Left hindlimb (tissue), 1 donor: ENCODE data around the gene AGTR2.
"Not testable (repeated sequence)": the region's sequence is repeated elsewhere in the genome, so short reads cannot be mapped to it uniquely, and the experiment has no call there.

Experiments used
- DNase-seq: peaks from one replicate; pipeline ENCODE4 v3.0.0-alpha.2; 2018

Gene AGTR2, protein sequence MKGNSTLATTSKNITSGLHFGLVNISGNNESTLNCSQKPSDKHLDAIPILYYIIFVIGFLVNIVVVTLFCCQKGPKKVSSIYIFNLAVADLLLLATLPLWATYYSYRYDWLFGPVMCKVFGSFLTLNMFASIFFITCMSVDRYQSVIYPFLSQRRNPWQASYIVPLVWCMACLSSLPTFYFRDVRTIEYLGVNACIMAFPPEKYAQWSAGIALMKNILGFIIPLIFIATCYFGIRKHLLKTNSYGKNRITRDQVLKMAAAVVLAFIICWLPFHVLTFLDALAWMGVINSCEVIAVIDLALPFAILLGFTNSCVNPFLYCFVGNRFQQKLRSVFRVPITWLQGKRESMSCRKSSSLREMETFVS

DNA sequence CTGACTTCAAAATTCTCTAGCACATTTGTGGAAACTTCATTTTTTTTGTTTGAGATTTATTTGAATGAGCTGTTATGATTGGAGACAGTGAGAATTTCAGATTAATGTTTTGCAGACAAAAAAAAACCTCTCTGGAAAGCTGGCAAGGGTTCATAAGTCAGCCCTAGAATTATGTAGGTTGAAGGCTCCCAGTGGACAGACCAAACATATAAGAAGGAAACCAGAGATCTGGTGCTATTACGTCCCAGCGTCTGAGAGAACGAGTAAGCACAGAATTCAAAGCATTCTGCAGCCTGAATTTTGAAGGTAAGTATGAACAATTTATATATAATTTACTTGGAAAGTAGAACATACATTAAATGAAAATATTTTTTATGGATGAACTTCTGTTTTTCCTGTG is at the start of gene AGTR2:
Gene AGTR2, plus strand, starts transcription at position 234 of the 400 bp plus-strand sequence. CDS start 1,537 bp downstream, outside the sequence.
- DNase-seq: peak; percentile 20

DNA sequence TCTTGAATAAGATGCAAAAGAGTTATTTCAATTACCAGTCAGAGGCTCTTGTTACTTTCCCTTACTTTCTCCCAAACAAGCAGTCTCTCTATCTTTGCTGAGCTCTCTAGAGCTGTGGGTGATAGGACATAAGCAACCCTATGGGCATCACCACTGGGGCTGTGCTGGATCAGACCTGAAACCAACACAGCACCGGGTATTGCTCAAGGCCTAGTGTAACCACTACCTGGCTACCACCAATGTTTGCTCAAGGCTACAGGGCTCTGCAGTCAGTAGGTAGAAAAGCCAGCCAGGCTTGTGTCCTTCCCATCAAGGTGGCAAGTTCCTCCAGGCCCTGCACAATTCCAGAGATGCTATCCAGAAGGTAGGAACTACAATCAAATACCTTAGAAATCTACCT is 35.3 kb upstream of the AGTR2 start:
- DNase-seq: no peak

GRCh38 chrX:116141270-116141669 is 29.3 kb upstream of the AGTR2 start:
- DNase-seq: not testable (repeated sequence)

DNA sequence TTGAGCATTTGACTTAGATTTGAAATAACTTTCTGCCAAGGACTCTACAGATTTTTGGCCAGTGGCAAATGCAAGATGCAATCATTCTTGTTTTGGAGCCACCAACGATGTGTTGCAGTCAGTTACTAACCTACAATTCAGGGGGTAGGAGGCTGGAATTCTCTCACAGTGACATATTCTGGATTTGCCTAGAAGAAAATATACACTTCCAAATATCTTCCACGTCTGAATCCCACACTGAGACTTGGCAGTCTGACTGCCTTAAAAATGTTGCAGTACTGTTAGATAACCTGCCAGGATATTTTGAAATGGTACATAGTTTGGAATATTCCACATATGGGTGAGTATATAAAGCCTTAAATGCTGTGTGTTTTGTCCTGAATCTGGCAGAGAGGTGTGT is 27.6 kb upstream of the AGTR2 start:
- no peak for DNase-seq

- DNase-seq: peak; percentile 42
Observed at GRCh38 chrX:116172976-116173375, 2.4 kb downstream of the AGTR2 start.

DNA sequence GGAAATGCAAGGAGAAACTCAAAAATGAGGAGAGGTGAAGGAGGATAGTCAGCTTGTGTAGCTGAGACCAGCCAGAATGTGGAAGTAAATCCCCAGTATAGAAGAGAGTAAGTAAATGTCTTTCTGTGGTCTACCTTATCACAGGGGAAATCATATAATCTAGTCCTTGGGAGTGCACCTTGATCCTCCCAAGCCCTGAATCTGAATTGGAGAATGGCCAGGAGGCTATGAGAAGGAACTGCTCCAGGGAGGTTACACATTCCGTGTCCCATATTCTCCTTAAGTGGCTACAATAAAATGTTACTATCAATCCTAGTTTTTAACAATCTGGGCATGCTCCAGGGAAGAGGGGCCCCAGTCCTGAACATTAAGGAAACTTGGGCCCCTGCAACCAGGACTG is 10.8 kb downstream of the AGTR2 start:
- DNase-seq: no peak

- no peak for DNase-seq
Observed at GRCh38 chrX:116185163-116185562, 14.6 kb downstream of the AGTR2 start.

GRCh38 chrX:116194649-116195048 is 24.1 kb downstream of the AGTR2 start:
- DNase-seq: no peak

DNA sequence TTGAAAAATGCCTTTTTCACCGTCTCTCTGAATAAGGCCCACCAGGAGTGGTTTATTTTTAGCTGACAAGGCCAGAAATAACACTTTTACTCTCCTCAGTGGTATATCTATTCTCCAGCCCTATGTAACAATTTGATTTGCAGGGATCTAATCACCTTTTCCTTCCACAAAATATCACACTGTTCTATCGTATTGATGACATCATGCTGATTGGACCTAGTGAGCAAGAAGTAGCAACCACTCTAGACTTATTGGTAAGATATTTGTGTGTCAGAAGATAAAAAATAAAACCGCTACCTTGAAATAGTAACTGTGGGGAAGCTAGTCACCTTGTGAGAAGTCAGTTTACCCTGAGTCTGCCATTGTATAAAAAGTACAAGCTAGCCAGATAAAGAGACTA is 27.7 kb downstream of the AGTR2 start:
- DNase-seq: no peak

GRCh38 chrX:116198810-116199209 is 28.3 kb downstream of the AGTR2 start:
- no peak for DNase-seq

GRCh38 chrX:116204932-116205331 is 34.4 kb downstream of the AGTR2 start:
- DNase-seq: no peak

GRCh38 chrX:116213262-116213661 is 42.7 kb downstream of the AGTR2 start:
- DNase-seq: no peak

DNA sequence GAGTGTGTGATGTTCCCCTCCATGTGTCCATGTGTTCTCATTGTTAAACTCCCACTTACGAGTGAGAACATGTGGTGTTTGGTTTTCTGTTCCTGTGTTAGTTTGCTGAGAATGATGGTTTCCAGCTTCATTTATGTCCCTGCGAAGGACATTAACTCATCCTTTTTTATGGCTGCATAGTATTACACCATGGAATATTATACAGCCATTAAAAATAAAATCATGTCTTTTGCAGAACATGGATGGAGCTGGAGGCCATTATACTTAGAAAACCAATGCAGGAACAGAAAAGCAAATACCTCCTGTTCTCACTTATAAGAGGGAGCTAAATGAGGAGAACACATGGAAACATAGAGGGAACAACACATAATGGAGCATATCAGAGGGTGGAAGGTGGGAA is 46.5 kb downstream of the AGTR2 start:
- DNase-seq: not testable (repeated sequence)
